Nephron progenitor cell (in vitro differentiated cells): Measurements from ENCODE around the gene INPP4B.

ENCODE experiments used
- DNase-seq: peaks from one replicate; pipeline ENCODE4 v3.0.0; 2021
- H3K27ac Mint-ChIP-seq: 2 replicates; pipeline ENCODE4 v1.8.0; 2021; ENCODE audit warnings: mild to moderate bottlenecking, moderate library complexity, mixed read lengths
- H3K27me3 Mint-ChIP-seq: 2 replicates; pipeline ENCODE4 v1.8.0; 2021; ENCODE audit warnings: mild to moderate bottlenecking, low read depth, mixed read lengths; ENCODE audit not compliant: poor library complexity
- H3K36me3 Mint-ChIP-seq: 2 replicates; pipeline ENCODE4 v1.8.0; 2021; ENCODE audit warnings: low read depth, mixed read lengths
- H3K4me1 Mint-ChIP-seq: 2 replicates; pipeline ENCODE4 v1.8.0; 2021; ENCODE audit warnings: mixed read lengths
- H3K4me3 Mint-ChIP-seq: 2 replicates; pipeline ENCODE4 v1.8.0; 2021; ENCODE audit warnings: mild to moderate bottlenecking, moderate library complexity, mixed read lengths
- H3K9me3 Mint-ChIP-seq: 2 replicates; pipeline ENCODE4 v1.8.0; 2021; ENCODE audit warnings: mild to moderate bottlenecking, moderate library complexity, mixed read lengths
- CTCF ChIP-seq: fragments of 200-600 bp; sonication (generic); IDR thresholded peaks from 2 replicates; pipeline ENCODE4 v1.5.0; 2021; ENCODE audit warnings: antibody characterized with exemption

INPP4B gene

GRCh38 chr4:142318280-142318679 lies 527.8 kb downstream of the INPP4B start:
- Mint-ChIP-seq H3K36me3 (peaks cover 8% of the 10 kb centered on the region), H3K27ac (no peak overlapping the region), H3K9me3 (peaks cover 12% of the 10 kb centered on the region), H3K27me3 (peaks cover 7% of the 10 kb centered on the region), H3K4me3 (no peak overlapping the region), H3K4me1 (no peaks in the 10 kb centered on the region)
- no peak for DNase-seq
- TF ChIP-seq CTCF: no peak

GRCh38 chr4:142316913-142317312 lies 529.2 kb downstream of the INPP4B start:
- Mint-ChIP-seq H3K4me3 (no peak overlapping the region), H3K9me3 (peaks cover 12% of the 10 kb centered on the region), H3K4me1 (no peaks in the 10 kb centered on the region), H3K27me3 (peaks cover 9% of the 10 kb centered on the region), H3K27ac (no peak overlapping the region), H3K36me3 (peaks cover 18% of the 10 kb centered on the region)
- TF ChIP-seq CTCF: no peak
- DNase-seq: no peak

GRCh38 chr4:142316025-142316424 lies 530.1 kb downstream of the INPP4B start:
- TF ChIP-seq CTCF: no peak

GRCh38 chr4:142314686-142315085 lies 531.4 kb downstream of the INPP4B start:
- no peaks in the 10 kb centered on the region for H3K9me3 Mint-ChIP-seq
- H3K27me3 Mint-ChIP-seq: peaks cover 9% of the 10 kb centered on the region
- no peak overlapping the region for H3K27ac Mint-ChIP-seq
- TF ChIP-seq CTCF: no peak
- H3K4me1 Mint-ChIP-seq: no peaks in the 10 kb centered on the region
- no peak for DNase-seq
- peaks cover 10% of the 10 kb centered on the region for H3K36me3 Mint-ChIP-seq
- H3K4me3 Mint-ChIP-seq: no peak overlapping the region

More at GRCh38 chr4:142316025-142316424, 530.1 kb downstream of the INPP4B start:
- H3K27me3 Mint-ChIP-seq: peaks cover 9% of the 10 kb centered on the region
- no peaks in the 10 kb centered on the region for H3K4me1 Mint-ChIP-seq
- no peak for DNase-seq
- H3K36me3 Mint-ChIP-seq: peaks cover 10% of the 10 kb centered on the region
- no peak overlapping the region for H3K4me3 Mint-ChIP-seq
- peaks cover 4% of the 10 kb centered on the region for H3K9me3 Mint-ChIP-seq
- no peak overlapping the region for H3K27ac Mint-ChIP-seq

GRCh38 chr4:142314247-142314646 lies 531.9 kb downstream of the INPP4B start:
- DNase-seq: no peak
- no peak for TF ChIP-seq CTCF
- H3K27me3 Mint-ChIP-seq: peaks cover 9% of the 10 kb centered on the region
- H3K4me3 Mint-ChIP-seq: no peak overlapping the region
- H3K4me1 Mint-ChIP-seq: no peaks in the 10 kb centered on the region
- no peak overlapping the region for H3K27ac Mint-ChIP-seq
- H3K9me3 Mint-ChIP-seq: no peaks in the 10 kb centered on the region
- peaks cover 10% of the 10 kb centered on the region for H3K36me3 Mint-ChIP-seq

- TF ChIP-seq CTCF: no peak
- H3K27ac Mint-ChIP-seq: no peak overlapping the region
- DNase-seq: no peak
- no peaks in the 10 kb centered on the region for H3K4me1 Mint-ChIP-seq
- H3K36me3 Mint-ChIP-seq: peaks cover 10% of the 10 kb centered on the region
- H3K27me3 Mint-ChIP-seq: peaks cover 9% of the 10 kb centered on the region
- H3K9me3 Mint-ChIP-seq: no peaks in the 10 kb centered on the region
- H3K4me3 Mint-ChIP-seq: no peak overlapping the region
Observed at GRCh38 chr4:142312391-142312790, 533.7 kb downstream of the INPP4B start.
